ENCODE data around the gene MS4A15.
A peak's percentile ranks its signal among the peaks of the same experiment; 100 is the strongest.
"Not testable (repeated sequence)": the region's sequence is repeated elsewhere in the genome, so short reads cannot be mapped to it uniquely, and the experiment has no call there.

The MS4A15 gene

GRCh38 chr11:60754887-60755286, 1.8 kb upstream of the MS4A15 start:
- no peak for DNase-seq (ENCODE audit: low read depth)

- DNase-seq (ENCODE audit: low read depth): no peak
These were observed 649 bp downstream of the MS4A15 start for GRCh38 chr11:60757231-60757800.

GRCh38 chr11:60758671-60759070, 2.0 kb downstream of the MS4A15 start:
- DNase-seq (ENCODE audit: low read depth): not testable (repeated sequence)

DNA sequence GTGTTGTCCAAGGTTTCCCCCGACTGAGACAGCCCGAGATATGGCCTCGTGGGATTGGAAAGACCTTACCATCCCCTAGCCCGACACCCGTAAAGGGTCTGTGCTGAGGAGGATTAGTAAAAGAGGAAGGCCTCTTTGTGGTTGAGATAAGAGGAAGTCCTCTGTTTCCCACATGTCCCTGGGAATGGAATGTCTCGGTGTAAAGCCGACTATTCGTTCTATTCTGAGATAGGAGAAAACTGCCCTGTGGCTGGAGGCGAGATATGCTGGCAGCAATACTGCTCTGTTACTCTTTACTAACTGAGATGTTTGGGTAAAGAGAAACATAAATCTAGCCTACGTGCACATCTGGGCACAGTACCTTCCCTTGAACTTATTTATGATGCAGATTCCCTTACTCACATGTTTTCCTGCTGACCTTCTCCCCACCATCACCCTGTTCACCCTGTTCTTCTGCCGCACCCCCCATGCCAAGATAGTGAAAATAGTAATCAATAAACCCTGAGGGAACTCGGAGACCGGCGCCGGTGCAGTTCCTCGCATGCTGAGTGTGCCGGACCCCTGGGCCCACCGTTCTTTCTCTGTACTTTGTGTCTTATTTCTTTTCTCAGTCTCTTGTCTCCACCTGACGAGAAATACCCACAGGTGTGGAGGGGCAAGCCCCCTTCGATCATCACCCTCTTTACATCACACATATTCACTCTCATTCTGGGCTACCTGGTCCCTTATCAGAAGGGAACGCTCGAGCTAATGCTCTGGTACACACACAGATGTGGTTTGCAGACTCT, 3.0 kb downstream of the MS4A15 start:
- DNase-seq (ENCODE audit: low read depth): not testable (repeated sequence)

DNA sequence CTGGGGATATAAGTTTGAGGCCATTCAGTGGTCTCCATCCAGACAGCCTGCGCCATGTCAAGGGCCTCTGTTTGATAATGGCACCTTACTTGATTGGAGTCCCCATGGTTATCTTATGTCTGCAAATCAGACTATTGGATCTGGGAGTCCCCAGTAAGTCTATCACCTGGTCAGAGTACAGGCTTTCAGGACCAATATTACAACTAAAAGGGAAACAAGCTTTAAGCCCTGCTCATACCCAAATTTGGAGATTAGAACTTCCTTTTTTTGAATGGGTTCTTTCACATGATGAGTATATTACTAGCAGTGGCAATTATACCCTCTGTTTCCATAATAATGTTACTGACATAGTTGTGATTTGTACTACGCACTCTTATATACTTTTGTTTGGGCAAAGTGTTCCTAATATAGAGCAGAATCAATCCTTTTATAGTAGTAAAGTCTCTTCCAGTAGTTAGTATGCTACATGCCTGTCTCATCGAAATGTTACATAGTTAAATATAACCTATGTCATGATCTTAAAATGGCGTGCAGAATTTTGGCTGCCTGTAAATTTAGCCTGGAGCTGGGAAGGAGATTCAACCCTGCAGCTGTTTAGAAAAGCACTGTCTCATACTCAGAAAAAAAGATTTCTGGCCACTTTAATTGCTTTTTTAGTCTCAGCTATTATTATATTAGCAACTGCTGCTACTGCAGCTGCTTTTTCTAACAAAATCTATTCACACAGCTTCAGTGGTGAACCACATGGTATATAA, 4.9 kb downstream of the MS4A15 start:
- DNase-seq (ENCODE audit: low read depth): no peak

GRCh38 chr11:60762851-60763691, 6.4 kb downstream of the MS4A15 start:
- no peak for DNase-seq (ENCODE audit: low read depth)

DNA sequence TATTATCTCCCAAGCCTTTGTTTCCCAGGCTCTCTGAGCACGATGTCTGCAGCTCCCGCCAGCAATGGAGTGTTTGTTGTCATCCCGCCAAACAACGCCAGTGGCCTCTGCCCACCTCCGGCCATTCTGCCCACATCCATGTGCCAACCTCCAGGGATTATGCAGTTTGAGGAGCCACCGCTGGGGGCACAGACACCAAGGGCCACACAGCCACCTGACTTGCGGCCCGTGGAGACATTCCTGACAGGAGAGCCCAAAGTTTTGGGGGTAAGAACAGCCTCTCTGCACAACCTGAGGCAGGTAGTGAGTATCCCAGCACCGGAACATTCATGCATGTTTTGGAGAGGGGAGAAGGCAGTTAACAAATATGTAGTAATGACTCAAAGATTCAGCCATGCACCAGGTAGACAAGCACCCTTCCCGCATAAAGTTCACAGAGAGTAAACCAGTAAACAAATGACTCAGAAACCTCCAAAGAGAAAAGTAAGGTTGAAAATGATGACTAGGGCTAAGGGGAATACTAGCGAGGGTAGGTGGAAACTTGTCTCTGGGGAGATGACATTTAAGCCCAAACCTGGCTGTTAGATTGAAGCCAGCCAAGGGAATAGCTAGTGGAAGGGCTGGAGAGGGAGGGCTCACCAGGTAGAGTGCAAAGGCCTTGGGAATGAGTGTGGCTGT, 7.2 kb downstream of the MS4A15 start:
- DNase-seq (ENCODE audit: low read depth): no peak

GRCh38 chr11:60764879-60765278, 8.2 kb downstream of the MS4A15 start:
- DNase-seq (ENCODE audit: low read depth): no peak

GRCh38 chr11:60765355-60765754, 8.7 kb downstream of the MS4A15 start:
- DNase-seq (ENCODE audit: low read depth): no peak

- DNase-seq (ENCODE audit: low read depth): no peak
These were observed 9.9 kb downstream of the MS4A15 start for GRCh38 chr11:60766547-60766946.

- no peak for DNase-seq (ENCODE audit: low read depth)
These were observed 10.7 kb downstream of the MS4A15 start for GRCh38 chr11:60767388-60767811.

- DNase-seq (ENCODE audit: low read depth): no peak
These were observed 11.5 kb downstream of the MS4A15 start for GRCh38 chr11:60768202-60768601.

DNA sequence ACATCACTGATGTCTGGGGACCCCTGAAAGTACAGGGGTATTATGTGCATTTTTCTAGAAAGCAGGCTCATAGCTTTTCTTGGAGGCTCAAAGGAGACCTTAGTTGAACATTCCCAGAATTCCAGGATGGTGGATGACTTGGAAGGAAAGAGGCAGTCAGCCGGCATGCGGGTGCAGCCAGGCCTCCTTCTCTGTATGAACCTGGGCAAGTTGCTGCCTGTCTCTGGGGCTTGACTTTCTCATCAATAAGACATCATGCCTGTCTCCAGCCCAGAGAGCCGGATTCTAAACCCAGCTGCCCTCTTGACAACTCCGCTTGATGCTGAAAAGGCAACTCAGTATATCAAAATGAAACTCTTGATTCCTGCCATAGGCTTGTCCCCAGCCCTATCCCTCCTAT, 12.6 kb downstream of the MS4A15 start:
- DNase-seq (ENCODE audit: low read depth): no peak

DNA sequence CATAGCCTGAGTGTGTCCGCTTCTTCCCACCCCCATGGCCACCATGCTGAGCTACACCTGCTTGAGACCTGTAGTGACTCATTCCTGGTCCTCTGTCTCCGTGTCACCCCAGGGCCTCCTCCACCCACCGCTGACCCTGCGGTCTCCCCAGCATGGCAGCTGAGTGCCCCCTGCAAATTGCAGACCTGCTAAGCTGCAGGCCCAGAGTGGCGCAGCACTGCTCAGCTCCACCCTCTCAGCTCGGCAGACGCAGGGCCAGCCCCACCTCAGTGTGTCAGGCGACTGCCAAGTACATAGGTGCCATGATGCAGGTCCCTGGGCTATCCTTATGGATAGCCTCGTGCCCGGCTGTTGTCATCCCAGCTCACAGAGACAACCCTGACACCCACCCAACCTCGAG, 13.1 kb downstream of the MS4A15 start:
- no peak for DNase-seq (ENCODE audit: low read depth)

GRCh38 chr11:60771146-60771545, 14.5 kb downstream of the MS4A15 start:
- no peak for DNase-seq (ENCODE audit: low read depth)

GRCh38 chr11:60771879-60772525, 15.3 kb downstream of the MS4A15 start:
- DNase-seq (ENCODE audit: low read depth): no peak

DNA sequence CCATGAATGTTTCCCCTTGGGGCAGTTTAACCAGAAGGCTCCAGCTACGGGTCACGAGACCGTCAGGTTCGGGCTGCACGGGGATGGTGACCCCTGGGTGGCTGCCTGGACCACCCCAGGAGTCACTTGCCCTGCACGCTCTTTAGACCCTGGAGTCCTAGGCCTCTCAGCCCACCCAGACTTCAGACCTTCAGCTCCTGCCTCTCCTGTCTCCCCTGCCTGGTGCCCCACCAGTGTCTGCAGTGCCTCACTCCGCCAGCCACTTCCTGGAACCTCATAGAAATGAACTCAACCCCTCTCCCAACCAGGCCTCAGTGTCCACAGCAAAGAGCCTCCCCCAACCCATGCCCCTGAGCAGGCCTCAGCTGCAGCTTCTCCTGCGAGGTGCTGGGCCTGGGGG, 16.0 kb downstream of the MS4A15 start:
- no peak for DNase-seq (ENCODE audit: low read depth)

DNA sequence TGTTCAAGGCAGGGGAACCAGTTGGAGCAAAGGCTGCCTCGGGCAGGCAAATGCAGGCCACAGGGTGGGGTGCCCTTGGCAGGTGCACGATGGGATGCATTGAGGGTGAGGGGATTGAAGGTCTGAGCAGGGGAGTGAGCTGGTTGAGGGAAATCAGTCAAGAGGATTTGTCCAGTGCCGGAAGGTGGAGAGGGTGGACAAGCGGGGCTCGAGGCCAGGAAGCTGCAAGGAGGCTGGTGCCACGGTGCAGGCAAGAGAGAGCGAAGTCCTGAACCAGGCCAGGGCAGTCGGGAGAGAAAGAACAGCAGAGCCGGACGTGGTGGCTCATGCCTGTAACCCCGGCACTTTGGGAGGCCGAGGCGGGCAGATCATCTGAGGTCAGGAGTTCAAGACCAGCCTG, 18.1 kb downstream of the MS4A15 start:
- no peak for DNase-seq (ENCODE audit: low read depth)

DNA sequence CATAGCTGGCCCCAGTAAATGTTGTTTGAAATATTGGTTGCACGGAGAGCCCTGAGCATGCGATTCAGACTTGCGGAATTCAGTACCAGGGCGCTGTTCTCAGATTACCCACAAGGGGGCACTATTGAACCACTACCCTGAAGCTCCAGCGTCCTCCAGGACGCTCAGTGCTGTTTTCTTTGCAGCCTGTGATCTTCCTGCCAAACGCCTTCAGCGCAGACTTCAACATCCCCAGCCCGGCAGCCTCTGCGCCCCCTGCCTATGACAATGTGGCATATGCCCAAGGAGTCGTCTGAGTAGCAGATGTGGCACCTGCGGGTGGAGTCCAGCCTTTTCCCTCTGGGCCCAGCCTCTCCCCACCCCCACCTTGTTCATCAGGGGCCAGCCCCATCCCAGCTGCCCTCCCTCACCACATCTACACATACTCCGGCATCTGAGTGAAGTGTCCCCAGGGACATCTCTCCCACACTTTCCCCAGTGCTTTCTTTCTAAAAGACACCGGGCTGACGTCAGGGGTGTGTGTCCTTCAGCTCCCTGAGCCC, 18.8 kb downstream of the MS4A15 start:
- peak; percentile 49 for DNase-seq (ENCODE audit: low read depth)

DNA sequence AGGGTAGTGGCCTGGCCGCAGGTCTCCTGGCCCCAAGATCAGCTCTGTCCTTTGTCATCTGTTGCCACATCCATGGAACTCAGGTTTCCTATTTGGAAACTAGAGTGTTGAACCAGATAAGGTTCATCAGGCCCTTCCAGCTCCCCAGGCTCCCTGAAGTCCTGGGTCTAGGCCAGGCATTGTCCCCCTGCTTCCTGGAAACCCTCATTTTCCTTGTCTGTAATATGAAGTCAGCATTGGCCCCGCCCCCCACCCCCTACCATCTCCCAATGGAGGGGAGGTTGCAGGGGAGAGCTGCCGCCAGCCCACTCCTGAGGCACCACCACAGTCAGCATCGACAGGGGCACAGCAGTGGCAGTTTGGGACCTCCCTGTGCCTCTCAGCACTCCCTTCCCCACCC, 19.5 kb downstream of the MS4A15 start:
- DNase-seq (ENCODE audit: low read depth): no peak

DNA sequence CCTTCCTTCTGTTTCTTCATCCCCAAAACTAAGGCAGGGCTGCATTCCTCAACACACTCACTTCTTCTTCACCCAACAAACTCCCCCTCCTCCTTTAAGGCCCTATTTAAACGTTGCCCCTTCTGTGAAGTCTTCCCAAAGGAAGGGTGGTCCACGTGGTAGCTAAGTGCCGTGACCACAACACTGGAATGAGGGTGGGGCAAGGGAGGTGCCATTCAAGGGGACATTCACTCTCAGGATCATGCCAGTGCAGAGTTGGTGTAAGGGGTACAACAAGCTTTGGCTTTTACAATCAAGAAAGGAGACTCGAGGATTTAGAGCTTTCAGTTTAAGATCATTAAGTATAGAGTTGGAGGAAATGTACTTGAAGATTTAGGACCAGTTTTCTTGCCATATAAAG, 20.4 kb downstream of the MS4A15 start:
- no peak for DNase-seq (ENCODE audit: low read depth)

All from GM04503 (cell line).